ENCODE results near the gene CERS6. TPM values are rescaled to one million over a fixed set of nuclear protein-coding genes. Genes with fewer than 3 reads are reported as not detected.

Gene CERS6
- total and polyA plus RNA-seq, 2 experiments from 2014 or later, result 8.3 to 16.0 TPM

DNA sequence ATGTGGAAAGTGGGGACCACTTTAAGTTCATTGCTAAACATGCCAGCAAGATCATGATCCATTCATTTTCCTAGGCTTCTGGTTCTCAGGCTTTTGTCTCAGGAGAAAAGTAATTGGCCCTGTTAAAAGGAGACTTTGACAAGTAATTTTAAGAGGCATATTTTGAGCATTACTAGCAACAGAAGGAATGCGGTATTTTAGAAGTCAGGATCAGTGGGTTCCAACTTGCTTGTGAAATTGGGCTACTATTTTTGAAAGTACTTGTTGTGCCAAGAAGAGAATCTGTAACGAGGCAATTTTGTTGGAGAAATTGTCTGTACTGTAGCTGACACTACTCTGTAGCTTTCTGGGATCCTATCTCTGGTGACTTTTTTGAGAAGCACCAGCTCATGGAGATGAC lies 59.4 kb downstream of the CERS6 start:
- 0 to 1% methylated on average over 2 of the region's 2 CpGs for WGBS, 2 experiments (ENCODE audit: low coverage in 1 of 2, low lambda C conversion rate in 2 of 2, missing lambda C conversion rate in 2 of 2)
- Histone ChIP-seq H3K9me3 (ENCODE audit: low read depth) (no peaks in the 10 kb centered on the region), H4K20me1 (ENCODE audit: insufficient read depth) (no peaks in the 10 kb centered on the region), H3K27ac (peak overlapping the region; percentile 71), H3K27me3 (replicated peaks; ENCODE audit: insufficient read depth) (no peaks in the 10 kb centered on the region), H3K4me1 (ENCODE audit: insufficient read depth) (peaks cover 37% of the 10 kb centered on the region), H3K79me2 (ENCODE audit: insufficient read depth) (peaks cover 42% of the 10 kb centered on the region), H2AFZ (peak overlapping the region; percentile 24), H3K9ac (peak overlapping the region; percentile 26; the same call in 1 of the 2 replicates), H3K4me3 (peak overlapping the region; percentile 7), H3K36me3 (ENCODE audit: low read depth) (no peaks in the 10 kb centered on the region), H3K4me2 (ENCODE audit: unreplicated experiment) (peak overlapping the region; percentile 55), H3F3A (ENCODE audit: insufficient read depth) (peaks cover 28% of the 10 kb centered on the region), H3K9me2 (ENCODE audit: insufficient read depth) (no peaks in the 10 kb centered on the region)
- DNase-seq, result peak; percentile 91
- TF ChIP-seq EZH2 (IDR thresholded peaks at IDR 0.05; ENCODE audit: insufficient read depth, poor library complexity, severe bottlenecking) (no peak), EZH2phosphoT487 (IDR thresholded peaks at IDR 0.05; ENCODE audit: insufficient read depth, low read depth) (no peak)
- in situ Hi-C loops (cut with MboI), result no loop called here

DNA sequence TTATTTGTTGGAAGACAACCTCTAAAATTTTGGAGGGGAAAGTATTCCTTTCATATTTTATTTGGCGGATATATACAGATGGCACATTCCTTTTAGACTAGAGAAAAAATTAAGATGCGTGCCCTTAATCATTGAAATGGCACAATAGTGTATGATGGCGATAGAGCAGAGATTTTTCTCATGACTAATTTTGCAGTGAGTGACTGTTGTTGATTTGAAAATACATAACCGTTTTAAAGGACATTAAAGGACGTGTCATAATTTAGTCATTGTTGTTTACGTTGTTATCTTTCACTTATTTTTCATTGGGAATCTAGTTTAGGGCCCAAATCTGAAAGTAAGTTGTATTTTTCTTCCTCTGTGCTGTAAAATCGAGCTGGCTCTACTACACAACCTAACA lies 61.7 kb downstream of the CERS6 start:
- in situ Hi-C loops (cut with MboI), result no loop called here
- Histone ChIP-seq H3K4me3 (peak overlapping the region; percentile 28; the same call in 1 of the 2 replicates), H3F3A (ENCODE audit: insufficient read depth) (peaks cover 28% of the 10 kb centered on the region), H3K4me2 (ENCODE audit: unreplicated experiment) (peak overlapping the region; percentile 31), H4K20me1 (ENCODE audit: insufficient read depth) (no peaks in the 10 kb centered on the region), H3K4me1 (ENCODE audit: insufficient read depth) (peaks cover 49% of the 10 kb centered on the region), H3K27ac (peak overlapping the region; percentile 55), H3K27me3 (replicated peaks; ENCODE audit: insufficient read depth) (no peaks in the 10 kb centered on the region), H3K9me3 (ENCODE audit: low read depth) (no peaks in the 10 kb centered on the region), H3K9me2 (ENCODE audit: insufficient read depth) (no peaks in the 10 kb centered on the region), H3K36me3 (ENCODE audit: low read depth) (no peaks in the 10 kb centered on the region), H3K79me2 (ENCODE audit: insufficient read depth) (peaks cover 48% of the 10 kb centered on the region), H2AFZ (no peak overlapping the region), H3K9ac (peak overlapping the region; percentile 45)
- 37 to 38% methylated on average over 7 of the region's 7 CpGs for WGBS, 2 experiments (ENCODE audit: low coverage in 1 of 2, low lambda C conversion rate in 2 of 2, missing lambda C conversion rate in 2 of 2)
- TF ChIP-seq EZH2phosphoT487 (IDR thresholded peaks at IDR 0.05; ENCODE audit: insufficient read depth, low read depth) (no peak), EZH2 (IDR thresholded peaks at IDR 0.05; ENCODE audit: insufficient read depth, poor library complexity, severe bottlenecking) (no peak)
- DNase-seq, result peak; percentile 54

DNA sequence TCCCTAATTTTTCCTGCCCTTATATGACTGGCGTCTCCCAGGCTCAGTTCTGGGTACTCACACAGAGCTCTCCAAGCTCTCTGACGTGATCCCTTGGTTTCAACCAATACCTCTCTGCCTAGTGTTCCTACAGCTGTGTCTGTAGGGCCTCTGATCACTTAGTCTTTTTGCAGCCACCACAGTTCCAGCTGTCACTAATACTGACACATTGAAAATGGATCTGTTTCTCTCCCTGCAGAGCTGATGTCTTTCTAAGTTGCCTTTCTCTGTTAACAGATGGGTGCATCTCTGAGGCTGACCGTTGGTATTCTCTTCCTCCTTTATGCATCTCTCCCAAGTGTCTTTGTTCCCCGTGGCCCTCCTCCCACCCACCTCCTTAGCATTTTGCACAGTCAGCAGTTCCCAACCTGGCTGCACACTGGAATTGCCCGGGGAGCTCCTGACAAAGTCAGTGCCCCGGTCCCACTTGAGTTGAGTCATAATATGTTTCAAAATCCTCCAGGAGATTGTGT lies 62.5 kb downstream of the CERS6 start:
- Histone ChIP-seq H3K9me3 (ENCODE audit: low read depth) (no peaks in the 10 kb centered on the region), H3K9ac (no peak overlapping the region), H3K4me3 (no peak overlapping the region), H4K20me1 (ENCODE audit: insufficient read depth) (no peaks in the 10 kb centered on the region), H3K4me2 (ENCODE audit: unreplicated experiment) (peak overlapping the region; percentile 31), H2AFZ (no peak overlapping the region), H3F3A (ENCODE audit: insufficient read depth) (peaks cover 28% of the 10 kb centered on the region), H3K27ac (peak overlapping the region; percentile 55; the same call in 1 of the 2 replicates), H3K27me3 (replicated peaks; ENCODE audit: insufficient read depth) (no peaks in the 10 kb centered on the region), H3K4me1 (ENCODE audit: insufficient read depth) (peaks cover 49% of the 10 kb centered on the region), H3K36me3 (ENCODE audit: low read depth) (no peaks in the 10 kb centered on the region), H3K9me2 (ENCODE audit: insufficient read depth) (no peaks in the 10 kb centered on the region), H3K79me2 (ENCODE audit: insufficient read depth) (peaks cover 48% of the 10 kb centered on the region)
- in situ Hi-C loops (cut with MboI), result no loop called here
- peak; percentile 64 for DNase-seq
- TF ChIP-seq EZH2 (IDR thresholded peaks at IDR 0.05; ENCODE audit: insufficient read depth, poor library complexity, severe bottlenecking), result no peak
- no peak for TF ChIP-seq EZH2phosphoT487 (IDR thresholded peaks at IDR 0.05; ENCODE audit: insufficient read depth, low read depth)
- 42 to 45% methylated on average over 6 of the region's 6 CpGs for WGBS, 2 experiments (ENCODE audit: low coverage in 1 of 2, low lambda C conversion rate in 2 of 2, missing lambda C conversion rate in 2 of 2)

DNA sequence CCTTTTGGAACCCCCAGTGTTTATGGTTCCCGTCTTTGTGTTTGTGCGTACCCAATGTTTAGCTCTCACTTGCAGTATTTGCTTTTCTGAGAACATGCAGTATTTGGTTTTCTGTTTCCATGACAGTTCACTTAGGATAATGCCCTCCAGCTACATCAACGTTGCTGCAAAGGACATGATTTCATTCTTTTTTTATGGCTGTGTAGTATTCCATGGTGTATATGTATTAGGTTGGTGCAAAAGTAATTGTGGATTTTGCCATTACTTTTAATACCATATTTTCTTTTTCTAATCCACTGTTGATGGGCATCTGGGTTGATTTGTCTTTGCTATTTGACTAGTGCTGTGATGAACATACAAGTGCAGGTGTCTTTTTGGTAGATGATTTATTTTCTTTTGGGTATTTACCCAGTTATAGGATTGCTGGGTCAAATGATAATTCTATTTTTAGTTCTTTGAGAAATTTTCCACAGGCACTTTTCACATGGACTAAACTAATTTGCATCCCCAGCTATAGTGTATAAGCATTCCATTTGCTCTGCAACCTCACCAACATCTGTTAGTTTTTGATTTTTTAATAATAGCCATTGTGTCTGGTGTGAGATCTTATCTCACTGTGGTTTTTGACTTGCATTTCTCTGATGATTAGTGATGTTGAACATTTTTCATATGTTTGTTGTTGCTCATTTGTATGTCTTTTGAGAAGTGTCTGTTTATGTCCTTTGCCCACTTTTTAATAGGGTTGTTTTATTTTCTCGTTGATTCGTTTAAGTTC lies 63.6 kb downstream of the CERS6 start:
- Histone ChIP-seq H3K9ac (no peak overlapping the region), H3K4me1 (ENCODE audit: insufficient read depth) (peaks cover 41% of the 10 kb centered on the region), H4K20me1 (ENCODE audit: insufficient read depth) (no peaks in the 10 kb centered on the region), H3K79me2 (ENCODE audit: insufficient read depth) (peaks cover 55% of the 10 kb centered on the region), H3K27ac (no peak overlapping the region), H3F3A (ENCODE audit: insufficient read depth) (peaks cover 23% of the 10 kb centered on the region), H3K9me2 (ENCODE audit: insufficient read depth) (no peaks in the 10 kb centered on the region), H3K4me2 (ENCODE audit: unreplicated experiment) (no peak overlapping the region), H2AFZ (no peak overlapping the region), H3K27me3 (replicated peaks; ENCODE audit: insufficient read depth) (no peaks in the 10 kb centered on the region), H3K9me3 (ENCODE audit: low read depth) (no peaks in the 10 kb centered on the region), H3K36me3 (ENCODE audit: low read depth) (no peaks in the 10 kb centered on the region), H3K4me3 (no peak overlapping the region)
- WGBS, 2 experiments (ENCODE audit: low coverage in 1 of 2, low lambda C conversion rate in 2 of 2, missing lambda C conversion rate in 2 of 2), result 82 to 93% methylated on average over 5 of the region's 5 CpGs
- no peak for TF ChIP-seq EZH2phosphoT487 (IDR thresholded peaks at IDR 0.05; ENCODE audit: insufficient read depth, low read depth)
- in situ Hi-C loops (cut with MboI), result no loop called here
- peak; percentile 8 for DNase-seq
